Measurements from ENCODE around the gene ATP8B3. TPM values are rescaled to one million over a fixed set of nuclear protein-coding genes. Genes with fewer than 3 reads are reported as not detected.

ATP8B3 gene
- total and polyA plus RNA-seq, 10 of the 15 experiments (the other 5 are each of a cell fraction or from before 2014, with no cell fraction given), result 0.13 to 1.7 (median 0.52) TPM

GRCh38 chr19:1770866-1771576, 41.1 kb downstream of the ATP8B3 start:
- in situ Hi-C loops (cut with MboI), result no loop called here
- Histone ChIP-seq H3K36me3 (ENCODE audit: control insufficient read depth in 2 of 2, insufficient read depth in 2 of 2, low read length in 1 of 2) (no peaks in the 10 kb centered on the region), H2AFZ (ENCODE audit: control insufficient read depth, low read depth, low read length) (no peak overlapping the region), H4K20me1 (ENCODE audit: control insufficient read depth, insufficient read depth) (no peaks in the 10 kb centered on the region), H3K9ac (ENCODE audit: control insufficient read depth, insufficient read depth, low read length) (no peak overlapping the region), H3K4me2 (ENCODE audit: control insufficient read depth, insufficient read depth) (no peak overlapping the region), H3K4me1 (ENCODE audit: control insufficient read depth, insufficient read depth, low read length) (no peaks in the 10 kb centered on the region), H3K79me2 (ENCODE audit: control insufficient read depth, insufficient read depth, low read length) (no peaks in the 10 kb centered on the region), H3K27me3 (replicated peaks in 1 of 2; ENCODE audit: control insufficient read depth in 2 of 2, insufficient read depth in 2 of 2, low read length in 1 of 2) (peaks cover 2 to 3% of the 10 kb centered on the region in 2 experiments; a peak in 3 of 4 replicates), H3K4me3 (no peak overlapping the region), H3K9me3 (replicated peaks; ENCODE audit: control insufficient read depth, insufficient read depth, low read length) (peaks cover 9% of the 10 kb centered on the region), H3K27ac (ENCODE audit: control insufficient read depth, insufficient read depth) (no peak overlapping the region)
- CTCF ChIA-PET, result interaction anchor here (1.0 to 3.6 kb wide), 4 partner anchors 11 to 225 kb away, joined by 3 to 22 read pairs (median 5); no protein-coding TSS in a partner anchor
- 21% methylated on average over 4 of the region's 4 CpGs for WGBS (ENCODE audit: insufficient coverage, insufficient replicate concordance, low lambda C conversion rate, missing lambda C conversion rate)
- RAD21 ChIA-PET (ENCODE audit: unreplicated experiment), result interaction anchor here (0.6 to 2.6 kb wide), 3 partner anchors 163 to 399 kb away, joined by 3 to 7 read pairs (median 3); no protein-coding TSS in a partner anchor
- ATAC-seq, result no peak
- DNase-seq (ENCODE audit: low read depth, low spot score), result no peak
- no peak for FAIRE-seq
- no TSS peak for BruUV-seq (replicated peaks)
- POLR2A ChIA-PET, result no interaction called here
- SMC1A ChIA-PET (ENCODE audit: uncharacterized antibody, unreplicated experiment), result interaction anchor here (1.3 kb wide), 1 partner anchor 225 kb away, joined by 5 read pairs; no protein-coding TSS in a partner anchor
- no peak for TF ChIP-seq NR2C2 (IDR thresholded peaks at IDR 0.05; ENCODE audit: borderline replicate concordance, control insufficient read depth, insufficient read length, low read depth)
- TF ChIP-seq CHD1 (IDR thresholded peaks at IDR 0.05; ENCODE audit: low read depth, low read length), result no peak
- TF ChIP-seq EED (IDR thresholded peaks at IDR 0.05; ENCODE audit: low read depth), result no peak
- intact Hi-C loops (cut with micrococcal nuclease; ENCODE audit: unreplicated experiment), result no loop called here

GRCh38 chr19:1769645-1769985, 42.5 kb downstream of the ATP8B3 start:
- ChIA-PET CTCF (no interaction called here), RAD21 (ENCODE audit: unreplicated experiment) (interaction anchor here (1.5 to 2.6 kb wide), 2 partner anchors 162 to 223 kb away, joined by 3 to 7 read pairs; no protein-coding TSS in a partner anchor), POLR2A (no interaction called here), SMC1A (ENCODE audit: uncharacterized antibody, unreplicated experiment) (no interaction called here)
- no peaks in the 10 kb centered on the region for H4K20me1 ChIP-seq (ENCODE audit: control insufficient read depth, insufficient read depth)
- H3K36me3 ChIP-seq (ENCODE audit: control insufficient read depth in 2 of 2, insufficient read depth in 2 of 2, low read length in 1 of 2), result no peaks in the 10 kb centered on the region
- H3K4me1 ChIP-seq (ENCODE audit: control insufficient read depth, insufficient read depth, low read length), result no peaks in the 10 kb centered on the region
- DNase-seq (ENCODE audit: low read depth, low spot score), result no peak
- no TSS peak for BruUV-seq (replicated peaks)
- H3K27ac ChIP-seq (ENCODE audit: control insufficient read depth, insufficient read depth), result no peak overlapping the region
- H3K9ac ChIP-seq (ENCODE audit: control insufficient read depth, insufficient read depth, low read length), result no peak overlapping the region
- H3K4me2 ChIP-seq (ENCODE audit: control insufficient read depth, insufficient read depth), result no peak overlapping the region
- in situ Hi-C loops (cut with MboI), result loop anchor here (5.0 to 10.0 kb wide), 2 partner anchors 97 to 225 kb away; no protein-coding TSS in a partner anchor
- ATAC-seq, result no peak
- no peak overlapping the region for H2AFZ ChIP-seq (ENCODE audit: control insufficient read depth, low read depth, low read length)
- intact Hi-C loops (cut with micrococcal nuclease; ENCODE audit: unreplicated experiment), result loop anchor here (5.0 kb wide), 1 partner anchor 222 kb away; no protein-coding TSS in a partner anchor
- H3K4me3 ChIP-seq, result no peak overlapping the region
- H3K27me3 ChIP-seq (replicated peaks in 1 of 2; ENCODE audit: control insufficient read depth in 2 of 2, insufficient read depth in 2 of 2, low read length in 1 of 2), result peaks cover 6 to 8% of the 10 kb centered on the region in 2 experiments; a peak in 3 of 4 replicates
- H3K79me2 ChIP-seq (ENCODE audit: control insufficient read depth, insufficient read depth, low read length), result no peaks in the 10 kb centered on the region
- WGBS (ENCODE audit: insufficient coverage, insufficient replicate concordance, low lambda C conversion rate, missing lambda C conversion rate), result 30% methylated on average over 12 of the region's 12 CpGs
- FAIRE-seq, result no peak
- peaks cover 6% of the 10 kb centered on the region for H3K9me3 ChIP-seq (replicated peaks; ENCODE audit: control insufficient read depth, insufficient read depth, low read length)
- TF ChIP-seq NRF1 (conservative IDR thresholded peaks at IDR 0.05; ENCODE audit: low read depth, low read length), result no peak
- TF ChIP-seq POLR2AphosphoS2 (IDR thresholded peaks at IDR 0.05; ENCODE audit: low read depth, low read length), result no peak
- TF ChIP-seq KAT2A (conservative IDR thresholded peaks at IDR 0.05; ENCODE audit: control insufficient read depth, low read depth, low read length), result no peak
- TF ChIP-seq, protein P1, sequence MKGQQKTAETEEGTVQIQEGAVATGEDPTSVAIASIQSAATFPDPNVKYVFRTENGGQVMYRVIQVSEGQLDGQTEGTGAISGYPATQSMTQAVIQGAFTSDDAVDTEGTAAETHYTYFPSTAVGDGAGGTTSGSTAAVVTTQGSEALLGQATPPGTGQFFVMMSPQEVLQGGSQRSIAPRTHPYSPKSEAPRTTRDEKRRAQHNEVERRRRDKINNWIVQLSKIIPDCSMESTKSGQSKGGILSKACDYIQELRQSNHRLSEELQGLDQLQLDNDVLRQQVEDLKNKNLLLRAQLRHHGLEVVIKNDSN (IDR thresholded peaks at IDR 0.05; ENCODE audit: borderline replicate concordance, extremely low read length, insufficient read depth, low read depth, low read length), result no peak
- no peak for TF ChIP-seq TAF1 (IDR thresholded peaks at IDR 0.05; ENCODE audit: borderline replicate concordance, low read depth, low read length)
- TF ChIP-seq ZNF592 (IDR thresholded peaks at IDR 0.05), result no peak
- no peak for TF ChIP-seq USF2 (IDR thresholded peaks at IDR 0.05; ENCODE audit: borderline replicate concordance, low read depth, low read length)

Measured in GM12878 (cell line).